GM18909 (cell line): ENCODE data around the gene PPP1R12C.

Experiments used
- ATAC-seq: cut with Tn5 transposase; IDR thresholded peaks from one replicate; pipeline ENCODE4 v1.9.1; 2021; ENCODE audit warnings: mild to moderate bottlenecking; ENCODE audit not compliant: unreplicated experiment, poor library complexity

PPP1R12C gene

DNA sequence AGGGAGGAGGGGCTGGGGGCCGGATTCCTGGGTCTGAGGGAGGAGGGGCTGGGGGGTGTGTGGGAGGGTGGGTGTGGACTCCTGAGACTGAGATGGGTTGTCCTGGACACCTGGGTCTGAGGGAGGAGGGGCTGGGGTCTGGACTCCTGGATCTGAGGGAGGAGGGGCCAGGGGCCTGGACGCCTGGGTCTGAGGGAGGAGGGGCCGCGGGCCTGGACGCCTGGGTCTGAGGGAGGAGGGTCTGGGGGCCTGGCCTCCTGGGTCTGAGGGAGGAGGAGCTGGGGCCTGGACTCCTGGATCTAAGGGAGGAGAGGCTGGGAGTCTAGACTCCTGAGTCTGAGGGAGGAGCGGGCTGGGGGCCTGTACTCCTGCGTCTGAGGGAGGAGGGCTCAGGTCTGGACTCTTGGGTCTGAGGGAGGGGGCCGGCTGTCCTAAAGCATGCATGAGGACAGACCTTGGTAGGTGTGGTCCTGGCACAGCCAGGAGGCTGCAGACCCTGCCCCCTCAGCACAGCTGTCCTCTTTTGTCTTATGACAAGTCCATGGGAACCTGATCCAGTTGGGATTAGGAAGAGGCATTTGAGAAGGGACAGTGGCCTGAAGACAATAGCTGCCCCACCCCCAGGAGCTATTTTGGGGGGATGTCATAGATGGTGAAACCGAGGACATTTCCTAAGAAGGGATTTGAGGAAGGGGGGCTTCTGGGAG, 30.3 kb upstream of the PPP1R12C start:
- no peak for ATAC-seq

DNA sequence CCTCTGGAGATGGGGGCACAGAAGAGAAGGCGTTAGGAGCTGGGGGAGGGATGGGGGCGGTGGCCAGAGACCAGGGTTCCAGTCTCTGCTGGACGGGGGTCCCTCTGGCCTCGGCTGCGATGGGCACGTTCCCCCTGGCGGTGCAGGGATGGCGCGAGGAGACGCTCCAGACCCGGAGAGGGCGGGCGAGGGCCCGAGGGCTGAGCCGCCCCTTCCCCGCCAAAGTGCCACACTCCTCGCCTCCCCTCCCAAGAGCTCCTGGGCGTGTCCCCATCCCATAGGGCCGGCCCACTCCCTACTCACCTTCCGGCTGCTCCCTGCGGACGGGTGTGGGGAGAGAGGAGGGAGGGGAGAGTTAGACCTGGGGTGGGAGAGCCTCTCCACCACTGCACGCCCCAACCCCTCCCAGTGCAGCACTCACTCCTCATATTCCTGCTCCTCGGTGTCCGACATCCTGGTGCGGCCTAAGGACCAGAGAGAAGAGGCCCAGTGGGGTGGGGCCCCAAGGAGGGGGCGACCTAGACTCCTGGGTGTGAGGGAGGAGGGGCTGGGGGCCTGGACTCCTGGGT, 29.4 kb upstream of the PPP1R12C start:
- no peak for ATAC-seq

DNA sequence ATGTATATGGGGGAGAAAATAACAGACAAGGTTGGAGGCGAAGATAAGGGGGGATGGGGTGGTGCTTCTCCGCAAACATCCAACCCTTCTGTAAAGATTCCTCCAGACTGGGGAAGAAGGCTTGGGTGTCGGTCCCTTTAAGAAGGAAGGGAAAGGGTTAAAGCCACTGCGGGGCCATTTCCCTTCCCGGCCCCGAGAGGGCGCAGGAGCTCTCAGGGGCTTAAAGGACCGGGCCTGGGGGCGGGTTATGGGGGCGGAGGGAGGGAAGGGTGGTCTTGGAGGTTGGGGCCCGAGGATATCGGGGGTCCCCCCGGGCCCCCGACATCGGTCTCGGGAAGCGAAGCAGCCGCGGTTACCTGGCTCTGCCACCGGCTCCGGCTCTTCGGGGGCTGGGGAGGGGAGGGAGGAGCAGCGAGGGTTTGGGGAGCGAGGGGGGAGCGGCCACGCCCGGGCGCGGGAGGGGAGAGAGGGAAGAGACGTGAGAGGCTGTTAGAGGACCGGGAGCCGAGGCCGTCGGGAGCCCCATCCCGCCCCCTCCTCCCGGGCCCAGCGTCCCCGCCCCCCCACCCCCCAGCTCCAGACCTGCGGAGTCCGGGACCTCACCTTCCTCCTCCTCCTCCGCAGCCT, 28.8 kb upstream of the PPP1R12C start:
- no peak for ATAC-seq

DNA sequence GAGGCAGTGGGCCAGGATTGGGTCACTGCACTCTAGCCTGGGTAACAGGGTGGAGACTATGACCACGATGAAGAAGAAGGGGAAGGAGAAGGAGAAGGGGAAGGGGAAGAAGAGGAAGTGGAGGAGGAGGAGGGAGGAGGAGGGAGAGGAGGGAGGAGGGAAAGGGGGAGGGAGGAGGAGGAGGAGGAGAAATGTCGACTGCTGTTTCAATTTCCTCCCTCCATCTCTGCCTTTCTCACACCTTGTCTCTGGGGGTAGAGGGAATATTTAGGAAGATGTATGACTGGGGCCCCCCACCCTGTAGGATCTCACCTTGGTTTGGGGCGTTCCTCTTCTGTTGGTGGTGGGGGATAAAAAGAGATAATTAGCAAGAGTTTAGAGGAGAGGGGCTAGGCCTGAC, 27.8 kb upstream of the PPP1R12C start:
- no peak for ATAC-seq

DNA sequence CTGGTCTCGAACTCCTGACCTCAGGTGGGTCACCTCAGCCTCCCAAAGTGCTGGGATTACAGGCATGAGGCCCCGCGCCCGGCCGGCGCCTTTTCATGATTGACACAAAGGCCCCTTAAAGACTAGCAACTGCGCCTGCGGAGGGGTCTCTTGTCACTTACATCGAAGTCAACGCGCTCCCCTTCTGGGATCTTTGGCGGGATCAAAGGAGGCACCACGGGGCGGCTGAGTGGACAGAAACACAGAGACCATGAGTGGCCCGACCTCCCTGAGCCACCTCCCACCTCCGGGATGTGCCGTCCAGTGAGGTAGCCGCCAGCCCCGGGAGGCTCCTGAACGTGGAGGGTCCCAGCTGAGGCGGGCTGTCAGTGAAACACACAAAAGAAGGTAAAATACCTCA, 24.3 kb upstream of the PPP1R12C start:
- ATAC-seq, result no peak

DNA sequence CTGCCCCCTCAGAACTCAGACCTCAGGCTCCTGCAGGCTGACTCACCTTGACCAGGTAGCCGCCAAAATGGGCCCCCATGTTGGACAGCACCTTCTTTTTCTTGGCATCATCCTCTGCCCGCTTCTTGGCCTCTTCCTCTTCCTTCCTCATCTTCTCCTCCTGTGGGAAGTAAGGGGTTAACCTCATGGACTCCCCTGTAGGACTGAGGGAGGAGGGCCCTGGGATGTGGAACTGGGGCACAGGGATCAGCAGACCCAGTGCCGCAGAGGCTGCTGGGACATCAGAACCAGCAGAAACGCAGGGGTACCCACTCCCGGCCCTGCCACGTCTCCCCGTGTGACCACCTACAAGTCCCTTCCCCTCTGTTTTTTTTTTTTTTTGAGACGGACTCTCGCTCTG, 20.5 kb upstream of the PPP1R12C start:
- no peak for ATAC-seq

DNA sequence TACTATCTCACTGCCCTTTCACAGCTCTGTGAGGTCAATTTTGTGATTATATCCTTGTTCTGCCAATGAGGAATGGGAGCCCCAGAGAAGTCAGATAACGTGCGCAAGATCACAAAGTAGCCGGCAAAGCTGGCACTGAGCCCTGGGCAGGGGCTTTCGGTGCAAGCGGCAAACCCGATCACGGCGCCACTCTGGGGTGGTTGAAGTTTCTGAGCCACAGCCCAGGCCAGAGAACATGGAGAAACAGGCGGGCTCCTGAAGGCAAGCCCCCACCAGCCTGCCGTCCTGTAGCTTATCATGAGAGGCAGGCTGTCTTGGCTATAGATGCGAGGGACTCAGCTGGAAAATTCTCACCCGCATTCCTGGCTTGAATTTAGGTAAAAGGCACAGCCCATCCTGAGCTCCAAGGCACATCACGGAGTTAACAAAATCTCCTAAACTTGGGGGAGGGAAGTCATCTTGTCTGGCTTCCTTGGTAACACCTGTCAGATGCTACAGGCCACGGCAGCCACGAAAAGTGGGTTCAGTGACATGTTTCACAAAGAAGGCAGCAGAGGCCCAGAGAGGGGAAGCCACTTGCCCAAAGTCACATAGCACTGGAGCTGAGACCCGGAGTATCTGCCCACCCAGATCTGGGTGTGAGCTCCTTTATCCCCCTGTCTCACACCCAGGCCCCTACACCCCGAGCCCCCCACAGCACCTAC, 19.1 kb upstream of the PPP1R12C start:
- ATAC-seq, result no peak

DNA sequence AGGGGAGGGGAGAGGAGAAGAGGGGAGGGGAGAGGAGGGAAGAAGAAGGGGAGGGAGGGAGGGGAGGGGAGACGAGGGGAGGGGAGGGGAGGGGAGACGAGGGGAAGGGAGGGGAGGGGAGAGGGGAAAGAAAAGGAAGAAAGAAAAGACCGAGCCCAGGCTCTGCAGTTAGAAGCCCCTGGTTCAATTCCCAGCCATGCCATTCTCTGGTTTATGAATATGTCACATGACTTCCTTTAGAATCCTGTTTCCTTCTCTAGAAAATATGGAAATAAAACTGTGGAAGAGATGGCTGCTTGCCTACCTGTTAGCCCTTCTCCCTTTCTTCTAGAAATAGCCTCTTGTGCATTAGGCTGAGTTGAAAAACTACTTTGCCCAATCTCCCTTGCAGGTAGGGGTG, 17.3 kb upstream of the PPP1R12C start:
- no peak for ATAC-seq

DNA sequence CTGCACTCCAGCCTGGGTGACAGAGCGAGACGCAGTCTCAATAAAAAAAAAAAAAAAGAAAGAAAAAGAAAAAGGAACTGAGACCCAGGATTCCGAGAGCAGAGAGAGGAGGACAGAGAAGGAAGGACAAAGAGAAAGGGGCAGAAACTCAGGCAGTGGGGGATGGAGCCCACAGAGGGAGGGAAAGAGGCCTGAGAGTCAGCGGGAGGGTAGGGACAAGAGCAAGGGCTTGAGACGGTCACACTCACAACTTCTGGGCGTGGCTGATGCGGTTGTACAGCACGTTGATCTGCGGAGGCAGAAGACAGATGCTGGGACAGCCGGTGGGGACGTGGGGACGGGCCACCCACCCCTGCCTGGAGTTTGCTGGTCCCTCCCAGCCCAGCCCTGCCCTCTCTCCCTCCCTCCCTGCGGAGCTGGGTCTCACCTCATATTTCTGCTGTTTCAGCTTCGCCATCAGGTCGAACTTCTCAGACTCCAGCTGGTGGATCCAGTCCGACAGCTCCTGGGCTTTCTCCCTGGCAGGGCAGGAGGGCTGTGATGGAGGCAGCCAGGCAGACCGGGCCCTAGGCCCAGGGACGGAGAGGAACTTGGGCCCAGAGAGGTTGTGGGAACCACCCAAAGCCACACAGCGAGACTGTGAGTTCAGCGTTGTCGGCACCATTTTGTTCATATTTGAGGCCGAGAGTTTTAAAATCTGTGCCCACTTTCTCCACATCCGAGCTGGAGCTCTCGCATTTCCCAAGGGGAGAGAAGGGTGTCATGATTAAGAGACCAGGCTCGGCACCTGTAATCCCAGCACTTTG, 16.4 kb upstream of the PPP1R12C start:
- ATAC-seq, result no peak

DNA sequence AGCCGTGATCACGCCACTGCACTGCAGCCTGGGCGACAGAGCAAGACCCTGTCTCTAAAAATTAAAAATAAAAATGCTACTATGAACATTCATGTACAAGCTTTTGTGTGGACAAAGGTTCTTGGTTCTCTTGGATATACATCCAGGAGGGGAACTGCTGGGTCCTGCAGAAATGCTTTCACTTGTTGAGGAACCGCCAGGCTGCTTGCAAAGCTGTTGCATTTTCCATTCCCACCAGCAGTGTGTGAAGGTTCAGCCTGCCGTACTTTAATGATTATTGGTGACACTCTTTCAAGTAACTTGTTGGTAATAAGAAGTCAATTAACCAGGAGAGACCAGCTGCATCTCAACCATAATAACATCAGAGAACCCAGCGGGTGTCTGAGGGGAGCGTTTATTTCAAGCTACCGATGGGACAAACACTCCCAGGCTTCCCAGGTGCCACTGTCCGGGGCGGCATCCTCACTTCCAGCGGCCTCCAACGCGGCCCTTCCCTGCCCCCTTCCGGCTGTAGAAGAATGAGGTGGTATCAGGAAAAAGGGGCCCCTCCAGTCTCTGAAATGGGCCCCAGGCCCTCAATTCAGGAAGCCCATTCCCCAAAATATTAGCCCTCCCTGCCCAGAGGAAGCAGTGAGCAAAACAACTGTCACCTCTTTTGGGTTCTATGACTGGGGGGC, 15.2 kb upstream of the PPP1R12C start:
- ATAC-seq, result no peak

DNA sequence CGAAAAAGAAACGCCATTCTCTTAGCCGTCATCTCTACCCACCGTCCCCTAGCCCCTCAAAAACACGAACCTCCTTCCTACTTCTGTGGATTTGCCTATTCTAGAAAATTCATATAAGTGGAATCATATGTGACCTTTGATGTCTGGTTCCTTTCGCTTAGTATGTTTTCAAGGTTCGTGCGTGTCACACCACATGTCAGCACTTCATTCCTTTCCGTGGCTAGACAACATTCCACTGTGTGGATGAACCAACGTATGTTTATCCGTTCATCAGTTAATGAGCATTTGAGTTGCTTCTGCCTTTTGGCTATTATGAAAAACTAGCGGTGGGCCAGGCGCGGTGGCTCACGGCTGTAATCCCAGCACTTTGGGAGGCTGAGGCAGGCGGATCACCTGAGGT, 14.0 kb upstream of the PPP1R12C start:
- ATAC-seq, result no peak

DNA sequence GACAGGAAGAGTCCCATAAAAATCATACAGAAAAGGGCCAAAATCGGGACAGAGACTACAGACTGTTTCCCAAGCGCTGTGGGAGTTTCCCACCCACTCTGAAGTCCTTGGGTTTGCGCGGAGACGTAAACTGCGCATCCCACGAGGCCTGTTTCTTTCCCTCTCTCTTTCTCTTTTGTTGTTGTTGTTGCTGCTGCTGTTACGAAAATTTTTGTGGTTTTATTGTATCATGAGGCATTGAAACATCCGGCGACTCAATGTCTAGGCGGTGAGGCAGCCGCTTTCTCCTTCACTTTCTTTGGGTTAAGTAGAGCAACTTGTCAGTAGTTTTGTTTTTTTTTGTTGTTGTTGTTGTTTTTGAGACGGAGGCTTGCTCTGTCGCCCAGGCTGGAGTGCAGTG, 1.6 kb upstream of the PPP1R12C start:
- ATAC-seq, result no peak

DNA sequence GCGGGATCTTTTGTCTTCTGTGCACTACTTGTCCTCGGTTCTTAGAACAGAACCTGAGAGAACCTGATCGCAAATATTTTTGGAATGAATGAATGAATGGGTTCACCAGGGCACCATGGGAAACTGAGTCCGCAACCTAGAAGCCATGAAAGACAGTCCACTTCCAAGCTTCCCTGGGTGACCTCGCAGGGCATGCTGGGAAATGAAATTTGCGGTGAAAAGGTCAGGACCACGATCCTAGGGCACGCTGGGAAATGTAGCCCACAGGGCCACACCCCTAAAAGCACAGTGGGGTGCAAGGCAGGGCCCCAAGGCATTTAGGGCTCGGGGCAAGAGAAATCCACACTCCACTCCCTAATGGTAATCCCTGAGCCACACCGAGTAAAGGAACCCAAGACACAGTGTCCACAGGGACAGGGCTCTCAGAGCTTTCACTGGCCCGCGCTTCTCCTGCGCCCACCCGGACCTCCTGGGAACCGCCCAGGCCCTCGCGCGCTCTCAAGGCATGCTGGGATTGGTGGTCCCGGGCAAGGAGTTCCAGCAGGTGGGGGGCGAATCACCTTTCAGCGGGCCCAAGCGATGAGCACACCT, 1.1 kb upstream of the PPP1R12C start:
- no peak for ATAC-seq

DNA sequence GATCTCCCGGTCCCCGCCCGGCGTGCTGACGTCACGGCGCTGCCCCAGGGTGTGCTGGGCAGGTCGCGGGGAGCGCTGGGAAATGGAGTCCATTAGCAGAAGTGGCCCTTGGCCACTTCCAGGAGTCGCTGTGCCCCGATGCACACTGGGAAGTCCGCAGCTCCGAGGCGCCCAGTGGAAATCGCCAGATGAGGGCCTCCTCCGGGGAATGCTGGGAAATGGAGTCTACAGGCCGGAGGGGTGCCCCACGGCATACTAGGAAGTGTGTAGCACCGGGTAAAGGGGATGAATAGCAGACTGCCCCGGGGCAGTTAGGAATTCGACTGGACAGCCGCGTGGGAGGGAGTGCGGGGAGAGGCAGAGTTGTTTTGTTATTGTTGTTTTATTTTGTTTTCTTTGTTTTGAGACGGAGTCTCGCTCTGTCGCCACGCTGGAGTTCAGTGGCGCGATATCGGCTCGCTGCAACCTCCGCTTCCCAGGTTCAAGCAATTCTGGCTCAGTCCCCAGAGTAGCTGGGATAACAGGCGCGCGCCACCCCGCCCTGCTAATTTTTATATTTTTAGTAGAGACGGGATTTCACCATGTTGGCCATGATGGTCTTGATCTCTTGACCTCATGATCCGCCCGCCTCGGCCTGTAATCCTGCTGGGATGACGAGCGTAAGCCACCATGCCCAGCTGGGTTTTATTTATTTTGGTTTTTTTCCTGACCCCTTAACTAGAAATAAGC, 390 bp upstream of the PPP1R12C start:
- peak; percentile 88 for ATAC-seq

DNA sequence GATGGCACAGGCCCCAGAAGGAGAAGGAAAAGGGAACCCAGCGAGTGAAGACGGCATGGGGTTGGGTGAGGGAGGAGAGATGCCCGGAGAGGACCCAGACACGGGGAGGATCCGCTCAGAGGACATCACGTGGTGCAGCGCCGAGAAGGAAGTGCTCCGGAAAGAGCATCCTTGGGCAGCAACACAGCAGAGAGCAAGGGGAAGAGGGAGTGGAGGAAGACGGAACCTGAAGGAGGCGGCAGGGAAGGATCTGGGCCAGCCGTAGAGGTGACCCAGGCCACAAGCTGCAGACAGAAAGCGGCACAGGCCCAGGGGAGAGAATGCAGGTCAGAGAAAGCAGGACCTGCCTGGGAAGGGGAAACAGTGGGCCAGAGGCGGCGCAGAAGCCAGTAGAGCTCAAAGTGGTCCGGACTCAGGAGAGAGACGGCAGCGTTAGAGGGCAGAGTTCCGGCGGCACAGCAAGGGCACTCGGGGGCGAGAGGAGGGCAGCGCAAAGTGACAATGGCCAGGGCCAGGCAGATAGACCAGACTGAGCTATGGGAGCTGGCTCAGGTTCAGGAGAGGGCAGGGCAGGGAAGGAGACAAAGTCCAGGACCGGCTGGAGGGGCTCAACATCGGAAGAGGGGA, 1.1 kb downstream of the PPP1R12C start:
- ATAC-seq, result no peak

DNA sequence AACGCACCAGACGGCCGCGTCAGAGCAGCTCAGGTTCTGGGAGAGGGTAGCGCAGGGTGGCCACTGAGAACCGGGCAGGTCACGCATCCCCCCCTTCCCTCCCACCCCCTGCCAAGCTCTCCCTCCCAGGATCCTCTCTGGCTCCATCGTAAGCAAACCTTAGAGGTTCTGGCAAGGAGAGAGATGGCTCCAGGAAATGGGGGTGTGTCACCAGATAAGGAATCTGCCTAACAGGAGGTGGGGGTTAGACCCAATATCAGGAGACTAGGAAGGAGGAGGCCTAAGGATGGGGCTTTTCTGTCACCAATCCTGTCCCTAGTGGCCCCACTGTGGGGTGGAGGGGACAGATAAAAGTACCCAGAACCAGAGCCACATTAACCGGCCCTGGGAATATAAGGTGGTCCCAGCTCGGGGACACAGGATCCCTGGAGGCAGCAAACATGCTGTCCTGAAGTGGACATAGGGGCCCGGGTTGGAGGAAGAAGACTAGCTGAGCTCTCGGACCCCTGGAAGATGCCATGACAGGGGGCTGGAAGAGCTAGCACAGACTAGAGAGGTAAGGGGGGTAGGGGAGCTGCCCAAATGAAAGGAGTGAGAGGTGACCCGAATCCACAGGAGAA, 1.9 kb downstream of the PPP1R12C start:
- ATAC-seq, result no peak

DNA sequence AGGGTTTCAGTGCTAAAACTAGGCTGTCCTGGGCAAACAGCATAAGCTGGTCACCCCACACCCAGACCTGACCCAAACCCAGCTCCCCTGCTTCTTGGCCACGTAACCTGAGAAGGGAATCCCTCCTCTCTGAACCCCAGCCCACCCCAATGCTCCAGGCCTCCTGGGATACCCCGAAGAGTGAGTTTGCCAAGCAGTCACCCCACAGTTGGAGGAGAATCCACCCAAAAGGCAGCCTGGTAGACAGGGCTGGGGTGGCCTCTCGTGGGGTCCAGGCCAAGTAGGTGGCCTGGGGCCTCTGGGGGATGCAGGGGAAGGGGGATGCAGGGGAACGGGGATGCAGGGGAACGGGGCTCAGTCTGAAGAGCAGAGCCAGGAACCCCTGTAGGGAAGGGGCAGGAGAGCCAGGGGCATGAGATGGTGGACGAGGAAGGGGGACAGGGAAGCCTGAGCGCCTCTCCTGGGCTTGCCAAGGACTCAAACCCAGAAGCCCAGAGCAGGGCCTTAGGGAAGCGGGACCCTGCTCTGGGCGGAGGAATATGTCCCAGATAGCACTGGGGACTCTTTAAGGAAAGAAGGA, 2.8 kb downstream of the PPP1R12C start:
- ATAC-seq, result no peak

DNA sequence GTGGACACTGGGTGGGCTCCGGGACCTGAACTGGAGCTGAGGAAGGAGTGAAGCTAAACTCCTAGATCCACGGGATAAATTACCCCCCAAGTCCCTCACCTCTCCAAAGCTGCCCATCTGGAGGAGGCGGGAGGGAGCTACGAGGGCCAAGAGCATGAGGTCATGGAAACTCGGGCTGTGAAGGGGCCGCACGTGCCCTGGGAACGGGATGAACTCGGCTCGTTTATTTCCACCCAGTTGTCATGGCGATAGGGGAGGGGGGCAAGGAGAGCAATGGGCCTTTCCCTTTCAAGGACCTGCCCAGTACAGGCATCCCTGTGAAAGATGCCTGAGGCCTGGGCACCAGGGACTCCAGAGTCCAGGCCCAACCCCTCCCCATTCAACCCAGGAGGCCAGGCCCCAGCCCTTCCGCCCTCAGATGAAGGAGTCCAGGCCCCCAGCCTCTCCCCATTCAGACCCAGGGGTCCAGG, 3.8 kb downstream of the PPP1R12C start:
- no peak for ATAC-seq
